A549 (cell line): ENCODE measurements around the gene ADCY4. TPM values are rescaled to one million over a fixed set of nuclear protein-coding genes. Genes with fewer than 3 reads are reported as not detected.

Experiments
- ATAC-seq, 2 experiments: fragments of 200-7000 bp in 1 of 2; fragments of >200 bp in 1 of 2; cut with Nextera tagmentation in 1 of 2; cut with Tn5 transposase in 1 of 2; 3 replicates each; pipeline versions ENCODE4 v1.8.0 to v1.9.1; 2018 to 2020; ENCODE audit warnings: mild to moderate bottlenecking in 1 of 2, moderate library complexity in 1 of 2
- CTCF ChIA-PET: fragments of 300-600 bp; sonication (Branson Sonifier 250); formaldehyde crosslinking; extraction: SDS; loops from one replicate; lab custom pipeline; 2021; ENCODE audit warnings: antibody characterized with exemption, inconsistent platforms; lab: Yijun Ruan, JAX
- POLR2A ChIA-PET: fragments of 350-600 bp; formaldehyde crosslinking; extraction: SDS; loops from one replicate; lab custom pipeline; 2021; ENCODE audit warnings: antibody characterized with exemption, inconsistent platforms; lab: Yijun Ruan, JAX
- DNase-seq, 2 experiments: peaks; one replicate each; pipeline versions ENCODE4 v3.0.0 to v3.0.0-alpha.2; 2011 to 2016; ENCODE audit warnings: low read depth in 1 of 2, low spot score in 1 of 2
- FAIRE-seq: peaks from 2 replicates; lab custom pipeline; 2011; peaks lifted over from hg19 to GRCh38; lab: Jason Lieb, UNC
- H3K27ac ChIP-seq, 2 experiments: fragments of >200 bp; sonication (Bioruptor Twin); formaldehyde crosslinking; 3 replicates each; pipeline ENCODE4 v1.5.1; 2016 to 2017
- H3K4me1 ChIP-seq: fragments of >200 bp; sonication (Bioruptor Twin); formaldehyde crosslinking; 3 replicates; pipeline ENCODE4 v1.6.1; 2016
- H3K4me2 ChIP-seq: fragments of >200 bp; sonication (Bioruptor Twin); formaldehyde crosslinking; 3 replicates; pipeline ENCODE4 v1.6.1; 2016
- H3K4me3 ChIP-seq: fragments of >200 bp; sonication (Bioruptor Twin); formaldehyde crosslinking; 3 replicates; pipeline ENCODE4 v1.5.1; 2016
- H3K9me3 ChIP-seq: fragments of >200 bp; sonication (Bioruptor Twin); formaldehyde crosslinking; 3 replicates; pipeline ENCODE4 v1.6.1; 2016
- BHLHE40 ChIP-seq: IDR thresholded peaks from 2 replicates; pipeline ENCODE4 v1.6.1; 2012; ENCODE audit warnings: low read depth, low read length, inconsistent platforms
- CEBPB ChIP-seq, 2 experiments: fragments of >200 bp in 1 of 2; sonication (Bioruptor Twin) in 1 of 2; formaldehyde crosslinking in 1 of 2; IDR thresholded peaks; 2 replicates each; pipeline ENCODE4 v1.6.1; 2012 to 2016
- CHD4 ChIP-seq: fragments of 200-600 bp; sonication (generic); IDR thresholded peaks from 2 replicates; pipeline ENCODE4 v1.6.1; 2016; ENCODE audit warnings: antibody characterized with exemption, mild to moderate bottlenecking, borderline replicate concordance
- E2F6 ChIP-seq: IDR thresholded peaks from 2 replicates; pipeline ENCODE4 v1.6.1; 2012; ENCODE audit warnings: low read depth, borderline replicate concordance
- EHF ChIP-seq: fragments of 250-450 bp; sonication (Bioruptor Pico); IDR thresholded peaks from 2 replicates; pipeline ENCODE4 v1.5.0; 2020; ENCODE audit warnings: mild to moderate bottlenecking
- FOSL2 ChIP-seq, 2 experiments: fragments of 450-650 bp in 1 of 2; fragments of >200 bp in 1 of 2; sonication (Bioruptor Twin) in 1 of 2; formaldehyde crosslinking; IDR thresholded peaks; 2 replicates each; pipeline versions ENCODE4 v1.5.0 to v1.6.1; 2016 to 2020; ENCODE audit warnings: mild to moderate bottlenecking in 1 of 2, moderate library complexity in 1 of 2
- GATA3 ChIP-seq: IDR thresholded peaks from 2 replicates; pipeline ENCODE4 v1.6.1; 2012; ENCODE audit warnings: borderline replicate concordance
- HDAC2 ChIP-seq: fragments of 200-600 bp; sonication (generic); IDR thresholded peaks from 2 replicates; pipeline ENCODE4 v1.6.1; 2016
- HEYL ChIP-seq: fragments of 250-450 bp; sonication (Bioruptor Pico); IDR thresholded peaks from 2 replicates; pipeline ENCODE4 v1.8.0; 2021; ENCODE audit warnings: mild to moderate bottlenecking, moderate library complexity
- HOXA7 ChIP-seq: fragments of 250-450 bp; sonication (Bioruptor Pico); IDR thresholded peaks from 2 replicates; pipeline ENCODE4 v1.5.0; 2020; ENCODE audit warnings: mild to moderate bottlenecking, moderate library complexity
- JUN ChIP-seq, 2 experiments: fragments of >200 bp; sonication (Bioruptor Twin); formaldehyde crosslinking; IDR thresholded peaks; 2 replicates in 1 of 2; 3 replicates in 1 of 2; pipeline ENCODE4 v1.6.1; 2016 to 2017
- JUNB ChIP-seq: fragments of >200 bp; sonication (Bioruptor Twin); formaldehyde crosslinking; IDR thresholded peaks from 2 replicates; pipeline ENCODE4 v1.6.1; 2016
- KDM1A ChIP-seq: fragments of 200-600 bp; sonication (generic); IDR thresholded peaks from 2 replicates; pipeline ENCODE4 v1.6.1; 2016; ENCODE audit warnings: low read depth, mild to moderate bottlenecking
- KDM5A ChIP-seq: fragments of 200-600 bp; sonication (generic); IDR thresholded peaks from 2 replicates; pipeline ENCODE4 v1.6.1; 2016; ENCODE audit warnings: antibody characterized with exemption, mild to moderate bottlenecking
- NPAS2 ChIP-seq: fragments of 250-450 bp; sonication (Bioruptor Pico); IDR thresholded peaks from 2 replicates; pipeline ENCODE4 v1.8.0; 2022; ENCODE audit warnings: mild to moderate bottlenecking, moderate library complexity, borderline replicate concordance
- NR3C1 ChIP-seq: fragments of >200 bp; sonication (Bioruptor Twin); formaldehyde crosslinking; IDR thresholded peaks from 3 replicates; pipeline ENCODE4 v1.6.1; 2017
- PBX3 ChIP-seq: IDR thresholded peaks from 2 replicates; pipeline ENCODE4 v1.6.1; 2012
- POLR2A ChIP-seq: IDR thresholded peaks from 2 replicates; pipeline ENCODE4 v1.6.1; 2012; ENCODE audit warnings: mild to moderate bottlenecking, low read length
- POLR2AphosphoS2 ChIP-seq: conservative IDR thresholded peaks from 2 replicates; pipeline ENCODE4 v1.6.1; 2012; ENCODE audit warnings: low read length, improper control_type of control experiment, inconsistent platforms
- RAD21 ChIP-seq, 2 experiments: fragments of >200 bp in 1 of 2; sonication (Bioruptor Twin) in 1 of 2; formaldehyde crosslinking in 1 of 2; IDR thresholded peaks in 1 of 2; conservative IDR thresholded peaks in 1 of 2; 2 replicates in 1 of 2; 3 replicates in 1 of 2; pipeline ENCODE4 v1.6.1; 2012 to 2018; ENCODE audit warnings: inconsistent platforms in 1 of 2
- RCOR1 ChIP-seq: fragments of 150-350 bp; IDR thresholded peaks from 2 replicates; pipeline ENCODE4 v1.6.1; 2014; ENCODE audit warnings: antibody characterized with exemption, low read length, low read depth
- RNF2 ChIP-seq: fragments of 200-600 bp; sonication (generic); IDR thresholded peaks from 2 replicates; pipeline ENCODE4 v1.6.1; 2016; ENCODE audit warnings: low read depth, mild to moderate bottlenecking, antibody characterized with exemption, moderate library complexity, borderline replicate concordance
- SMC3 ChIP-seq: fragments of >200 bp; sonication (Bioruptor Twin); formaldehyde crosslinking; IDR thresholded peaks from 3 replicates; pipeline ENCODE4 v1.6.1; 2018; ENCODE audit warnings: inconsistent platforms
- SREBF2 ChIP-seq: fragments of 450-650 bp; IDR thresholded peaks from 2 replicates; pipeline ENCODE4 v1.6.1; 2014; ENCODE audit warnings: mild to moderate bottlenecking, moderate library complexity
- TP53 ChIP-seq: fragments of 250-450 bp; sonication (Bioruptor Pico); IDR thresholded peaks from 2 replicates; pipeline ENCODE4 v1.5.0; 2021; ENCODE audit warnings: mild to moderate bottlenecking, moderate library complexity
- ZFP36 ChIP-seq: fragments of 450-650 bp; IDR thresholded peaks from 2 replicates; pipeline ENCODE4 v1.6.1; 2014; ENCODE audit warnings: borderline replicate concordance; ENCODE audit not compliant: partially characterized antibody
- ZNF302 ChIP-seq: fragments of 250-450 bp; sonication (Bioruptor Pico); IDR thresholded peaks from 2 replicates; pipeline ENCODE4 v1.9.0; 2021; ENCODE audit warnings: inconsistent platforms, mild to moderate bottlenecking, moderate library complexity
- WGBS: methylation state at CpG from one replicate; pipeline ENCODE4 v1.1.6; 2017; ENCODE audit errors: missing lambda C conversion rate; 5-methylcytosine and 5-hydroxymethylcytosine counted together
- polyA plus RNA-seq, 4 experiments: library from polyadenylated mRNA; depleted of rRNA in 3 of 4; stranded (reverse); fragments of >200 nt; fragmentation: RNase III in 1 of 4; extraction: RNeasy Plus Mini Kit Qiagen cat#74134 plus additional on column Dnase treatment in 1 of 4; gene quantifications; 2 replicates in 3 of 4; 3 replicates in 1 of 4; pipeline ENCODE4 v1.2.3, GENCODE V29; 2011 to 2017
- TF ChIP-seq, protein P1 (sequence below): IDR thresholded peaks from 2 replicates; pipeline ENCODE4 v1.6.1; 2012
- TF ChIP-seq, protein P2 (sequence below): fragments of 250-450 bp; sonication (Bioruptor Pico); IDR thresholded peaks from 2 replicates; pipeline ENCODE4 v1.5.0; 2020; ENCODE audit warnings: low read depth, mild to moderate bottlenecking, moderate library complexity
- TF ChIP-seq, protein P3 (sequence below): fragments of >200 bp; sonication (Bioruptor Twin); formaldehyde crosslinking; IDR thresholded peaks from 3 replicates; pipeline ENCODE4 v1.6.1; 2016

Gene ADCY4
- polyA plus RNA-seq, 2 of the 4 experiments (the other 2 are of a cell fraction) = not detected

DNA sequence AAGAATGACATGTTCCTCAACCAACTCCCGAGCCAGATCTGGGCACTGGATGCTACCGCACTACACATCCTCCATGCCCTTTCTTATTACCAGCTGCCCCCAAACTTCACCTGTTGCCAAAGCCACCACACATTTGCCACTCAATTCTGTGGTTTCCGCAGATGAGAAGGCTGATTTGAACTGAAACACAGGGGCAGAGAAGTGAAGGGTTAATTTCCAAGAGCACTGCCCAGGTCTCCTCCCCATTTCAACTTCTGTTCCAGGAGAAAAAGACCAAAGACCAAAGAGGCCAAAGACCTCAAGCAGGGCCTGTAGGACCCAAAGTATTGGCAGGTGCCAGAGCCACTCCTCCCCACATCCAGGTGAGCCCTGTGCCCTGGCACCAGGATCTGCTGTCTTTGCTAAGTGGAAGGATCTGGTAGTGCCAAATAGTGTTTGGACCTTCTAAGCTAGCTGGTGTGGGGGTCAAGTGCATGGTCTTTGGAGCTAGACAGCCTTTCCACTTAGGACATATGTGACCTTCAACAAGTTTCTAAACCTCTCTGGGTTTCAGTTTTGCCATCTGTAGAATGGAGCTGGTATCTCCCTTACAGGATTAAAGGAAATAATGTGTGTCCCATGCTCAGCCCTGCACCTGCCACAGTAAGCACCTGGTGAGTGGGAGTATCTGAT lies 43.3 kb downstream of the ADCY4 start:
- H3K4me3 ChIP-seq = no peak overlapping the region
- no peak overlapping the region for H3K27ac ChIP-seq
- POLR2A ChIA-PET = interaction anchor here (1.1 kb wide), 1 partner anchor 49 kb away, joined by 3 read pairs; the partner anchor contains the start of gene TINF2
- no peaks in the 10 kb centered on the region for H3K9me3 ChIP-seq
- 71% methylated on average over 3 of the region's 3 CpGs for WGBS
- ATAC-seq (no peak), DNase-seq (no peak), FAIRE-seq (no peak)
- H3K4me2 ChIP-seq = no peak overlapping the region
- TF ChIP-seq TP53 (CRISPR knock-in tag) = no peak
- TF ChIP-seq BHLHE40 = no peak
- no peak for TF ChIP-seq RCOR1
- no peak for TF ChIP-seq HDAC2
- TF ChIP-seq, protein P1, sequence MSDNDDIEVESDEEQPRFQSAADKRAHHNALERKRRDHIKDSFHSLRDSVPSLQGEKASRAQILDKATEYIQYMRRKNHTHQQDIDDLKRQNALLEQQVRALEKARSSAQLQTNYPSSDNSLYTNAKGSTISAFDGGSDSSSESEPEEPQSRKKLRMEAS = no peak
- TF ChIP-seq E2F6 = no peak
- no peak for TF ChIP-seq SREBF2
- TF ChIP-seq POLR2AphosphoS2 = no peak
- TF ChIP-seq PBX3 = no peak
- TF ChIP-seq CEBPB (IDR thresholded peaks at IDR 0.05) = no peak
- TF ChIP-seq KDM5A = no peak
- TF ChIP-seq RAD21 (conservative IDR thresholded peaks at IDR 0.05 in 1 of 2, IDR thresholded peaks at IDR 0.05 in 1 of 2) = no peak
- TF ChIP-seq JUN (IDR thresholded peaks at IDR 0.05) = no peak
- TF ChIP-seq CHD4 = no peak
- no peak for TF ChIP-seq HOXA7 (CRISPR knock-in tag)
- no peak for TF ChIP-seq ZFP36
- no peaks in the 10 kb centered on the region for H3K4me1 ChIP-seq
- CTCF ChIA-PET = interaction anchor here (0.9 to 34.0 kb wide), 5 partner anchors 11 to 47 kb away, joined by 3 to 601 read pairs (median 4); partner anchors contain the start of genes CIDEB, DHRS1, LTB4R and LTB4R2

DNA sequence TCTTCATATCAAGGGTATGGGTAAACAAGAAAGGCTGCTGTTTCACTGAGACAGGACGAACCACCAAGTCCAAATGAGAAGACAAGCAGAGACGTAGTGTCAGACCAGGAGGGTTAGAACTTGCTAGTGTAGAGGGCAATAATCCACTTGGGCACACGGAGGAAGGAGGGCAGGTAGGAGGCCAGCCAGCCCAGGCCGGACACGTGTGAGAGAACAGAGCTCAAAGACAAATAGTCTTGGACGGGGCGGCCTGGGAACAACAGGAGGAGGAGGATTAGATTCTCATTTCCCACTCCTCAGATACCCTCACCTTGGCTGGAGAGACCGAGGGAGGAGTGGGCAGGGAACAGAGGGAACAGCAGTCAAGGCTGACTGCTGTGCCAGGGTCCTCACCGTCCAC lies 44.1 kb downstream of the ADCY4 start:
- H3K4me2 ChIP-seq = no peak overlapping the region
- no peak for DNase-seq
- no peak for ATAC-seq
- WGBS = 76% methylated on average over 9 of the region's 9 CpGs
- no peak overlapping the region for H3K4me3 ChIP-seq
- H3K9me3 ChIP-seq = no peaks in the 10 kb centered on the region
- no peak for TF ChIP-seq NR3C1
- TF ChIP-seq, protein P2, sequence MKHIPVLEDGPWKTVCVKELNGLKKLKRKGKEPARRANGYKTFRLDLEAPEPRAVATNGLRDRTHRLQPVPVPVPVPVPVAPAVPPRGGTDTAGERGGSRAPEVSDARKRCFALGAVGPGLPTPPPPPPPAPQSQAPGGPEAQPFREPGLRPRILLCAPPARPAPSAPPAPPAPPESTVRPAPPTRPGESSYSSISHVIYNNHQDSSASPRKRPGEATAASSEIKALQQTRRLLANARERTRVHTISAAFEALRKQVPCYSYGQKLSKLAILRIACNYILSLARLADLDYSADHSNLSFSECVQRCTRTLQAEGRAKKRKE (CRISPR knock-in tag) = no peak
- TF ChIP-seq FOSL2 (IDR thresholded peaks at IDR 0.05) = no peak
- TF ChIP-seq FOSL2 (CRISPR knock-in tag; IDR thresholded peaks at IDR 0.05) = no peak
- TF ChIP-seq JUNB = no peak
- TF ChIP-seq KDM1A = no peak
- TF ChIP-seq POLR2A = no peak
- no peak for TF ChIP-seq NPAS2 (CRISPR knock-in tag)
- TF ChIP-seq HEYL (CRISPR knock-in tag) = no peak
- no peak for TF ChIP-seq ZNF302 (CRISPR knock-in tag)
- no peak for TF ChIP-seq EHF (CRISPR knock-in tag)
- no peak for TF ChIP-seq GATA3
- TF ChIP-seq RNF2 = no peak
- TF ChIP-seq SMC3 = no peak
- TF ChIP-seq, protein P3, sequence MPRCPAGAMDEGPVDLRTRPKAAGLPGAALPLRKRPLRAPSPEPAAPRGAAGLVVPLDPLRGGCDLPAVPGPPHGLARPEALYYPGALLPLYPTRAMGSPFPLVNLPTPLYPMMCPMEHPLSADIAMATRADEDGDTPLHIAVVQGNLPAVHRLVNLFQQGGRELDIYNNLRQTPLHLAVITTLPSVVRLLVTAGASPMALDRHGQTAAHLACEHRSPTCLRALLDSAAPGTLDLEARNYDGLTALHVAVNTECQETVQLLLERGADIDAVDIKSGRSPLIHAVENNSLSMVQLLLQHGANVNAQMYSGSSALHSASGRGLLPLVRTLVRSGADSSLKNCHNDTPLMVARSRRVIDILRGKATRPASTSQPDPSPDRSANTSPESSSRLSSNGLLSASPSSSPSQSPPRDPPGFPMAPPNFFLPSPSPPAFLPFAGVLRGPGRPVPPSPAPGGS = no peak
- TF ChIP-seq RAD21 (conservative IDR thresholded peaks at IDR 0.05 in 1 of 2, IDR thresholded peaks at IDR 0.05 in 1 of 2) = no peak
- CTCF ChIA-PET = interaction anchor here (1.3 to 34.0 kb wide), 4 partner anchors 12 to 145 kb away, joined by 3 to 601 read pairs (median 236); partner anchors contain the start of genes CIDEB, DHRS1, LTB4R and LTB4R2
- no peak overlapping the region for H3K27ac ChIP-seq
- H3K4me1 ChIP-seq = no peaks in the 10 kb centered on the region
- POLR2A ChIA-PET = interaction anchor here (1.1 to 1.3 kb wide), 2 partner anchors 9 to 49 kb away, joined by 3 to 6 read pairs; partner anchors contain the start of genes DHRS1, NOP9 and TINF2
- FAIRE-seq = no peak
